Measurements from ENCODE around the gene TAF10.

The TAF10 gene

GRCh38 chr11:6621711-6622211 lies 9.7 kb upstream of the TAF10 start:
- no peak for DNase-seq (ENCODE audit: low spot score)
- CTCF ChIA-PET, result interaction anchor here (0.5 to 0.9 kb wide), 3 partner anchors 46 to 190 kb away, joined by 3 to 4 read pairs (median 4); no protein-coding TSS in a partner anchor
- no peak overlapping the region for H3K27ac ChIP-seq
- POLR2A ChIA-PET (ENCODE audit: low non-redundant PET), result no interaction called here
- no peak for TF ChIP-seq CTCF (conservative IDR thresholded peaks at IDR 0.05; ENCODE audit: low read depth)

- TF ChIP-seq CTCF (conservative IDR thresholded peaks at IDR 0.05; ENCODE audit: low read depth), result no peak
- ChIA-PET POLR2A (ENCODE audit: low non-redundant PET) (no interaction called here), CTCF (interaction anchor here (0.6 kb wide), 4 partner anchors 14 to 81 kb away, joined by 3 read pairs; no protein-coding TSS in a partner anchor)
Measured at GRCh38 chr11:6620636-6621035, 8.6 kb upstream of the TAF10 start.

GRCh38 chr11:6619004-6619745 lies 7.2 kb upstream of the TAF10 start, which contains the start of gene TPP1:
TPP1 (minus strand) TSS chr11:6619422; CDS start chr11:6619400, 22 bp downstream.
- POLR2A ChIA-PET (ENCODE audit: low non-redundant PET), result interaction anchor here (0.7 kb wide), 1 partner anchor 8 kb away, joined by 4 read pairs; no protein-coding TSS in a partner anchor
- CTCF ChIA-PET, result no interaction called here

More at GRCh38 chr11:6620636-6621035, 8.6 kb upstream of the TAF10 start:
- DNase-seq (ENCODE audit: low spot score), result no peak
- H3K27ac ChIP-seq, result no peak overlapping the region

GRCh38 chr11:6618117-6619003 lies 6.3 kb upstream of the TAF10 start:
- DNase-seq (ENCODE audit: low spot score), result no peak
- TF ChIP-seq CTCF (conservative IDR thresholded peaks at IDR 0.05; ENCODE audit: low read depth), result no peak
- POLR2A ChIA-PET (ENCODE audit: low non-redundant PET), result interaction anchor here (0.5 kb wide), 1 partner anchor 14 kb away, joined by 3 read pairs; no protein-coding TSS in a partner anchor
- CTCF ChIA-PET, result no interaction called here
- H3K27ac ChIP-seq, result peak overlapping the region; percentile 78

More at GRCh38 chr11:6619004-6619745, 7.2 kb upstream of the TAF10 start, which contains the start of gene TPP1:
- peak; percentile 99 for DNase-seq (ENCODE audit: low spot score)
- peak within 1 kb of the TSS; percentile 78 for H3K27ac ChIP-seq
- no peak for TF ChIP-seq CTCF (conservative IDR thresholded peaks at IDR 0.05; ENCODE audit: low read depth)

- POLR2A ChIA-PET (ENCODE audit: low non-redundant PET), result interaction anchor here (0.5 kb wide), 1 partner anchor 13 kb away, joined by 3 read pairs; no protein-coding TSS in a partner anchor
- no peak for TF ChIP-seq CTCF (conservative IDR thresholded peaks at IDR 0.05; ENCODE audit: low read depth)
- no peak for DNase-seq (ENCODE audit: low spot score)
- no peak overlapping the region for H3K27ac ChIP-seq
- CTCF ChIA-PET, result no interaction called here
Measured at GRCh38 chr11:6617315-6617781, 5.3 kb upstream of the TAF10 start.
